Trophoblast cell (in vitro differentiated cells and primary cell): ENCODE results near the gene NOXA1.

ENCODE experiments used
- DNase-seq, 2 donors: peaks; one replicate each; pipeline ENCODE4 v3.0.0-alpha.2; 2016
- H2AFZ ChIP-seq: 2 replicates; pipeline ENCODE4 v1.6.1; 2013; ENCODE audit warnings: low read length, moderate library complexity, mild to moderate bottlenecking; ENCODE audit not compliant: insufficient read depth, poor library complexity
- H2AK5ac ChIP-seq: 2 replicates; pipeline ENCODE4 v1.6.1; 2013; ENCODE audit warnings: mild to moderate bottlenecking, low read length
- H2BK120ac ChIP-seq: 2 replicates; pipeline ENCODE4 v1.6.1; 2013; ENCODE audit warnings: low read length, mild to moderate bottlenecking, moderate library complexity; ENCODE audit not compliant: insufficient read depth, poor library complexity
- H2BK12ac ChIP-seq: 2 replicates; pipeline ENCODE4 v1.6.1; 2013; ENCODE audit warnings: mild to moderate bottlenecking, low read length, moderate library complexity
- H2BK5ac ChIP-seq: 2 replicates; pipeline ENCODE4 v1.6.1; 2013; ENCODE audit warnings: low read length, low read depth, moderate library complexity, mild to moderate bottlenecking; ENCODE audit not compliant: poor library complexity
- H3K14ac ChIP-seq: 2 replicates; pipeline ENCODE4 v1.6.1; 2013; ENCODE audit warnings: mild to moderate bottlenecking, low read length
- H3K18ac ChIP-seq: 2 replicates; pipeline ENCODE4 v1.6.1; 2013; ENCODE audit warnings: mild to moderate bottlenecking, low read length
- H3K23ac ChIP-seq: 2 replicates; pipeline ENCODE4 v1.6.1; 2013; ENCODE audit warnings: low read length
- H3K27ac ChIP-seq: 2 replicates; pipeline ENCODE4 v1.5.1; 2013; ENCODE audit warnings: low read depth, mild to moderate bottlenecking, inconsistent platforms, low read length, moderate library complexity
- H3K27me3 ChIP-seq: 2 replicates; pipeline ENCODE4 v1.6.1; 2013; ENCODE audit warnings: inconsistent platforms, mild to moderate bottlenecking, low read length, moderate library complexity; ENCODE audit not compliant: insufficient read depth
- H3K36me3 ChIP-seq, 2 experiments: 1 replicate in 1 of 2; 2 replicates in 1 of 2; pipeline ENCODE4 v1.6.1; 2013; ENCODE audit warnings: low read length in 2 of 2, mild to moderate bottlenecking in 2 of 2, moderate library complexity in 1 of 2; ENCODE audit not compliant: insufficient read depth in 2 of 2, control insufficient read depth in 1 of 2
- H3K4ac ChIP-seq: 2 replicates; pipeline ENCODE4 v1.6.1; 2013; ENCODE audit warnings: low read depth, mild to moderate bottlenecking, low read length, moderate library complexity
- H3K4me1 ChIP-seq, 2 experiments: 1 replicate in 1 of 2; 2 replicates in 1 of 2; pipeline ENCODE4 v1.6.1; 2013; ENCODE audit warnings: low read length in 2 of 2, mild to moderate bottlenecking in 2 of 2, moderate library complexity in 1 of 2; ENCODE audit not compliant: insufficient read depth in 2 of 2, control insufficient read depth in 1 of 2
- H3K4me2 ChIP-seq: 2 replicates; pipeline ENCODE4 v1.6.1; 2013; ENCODE audit warnings: inconsistent platforms, mild to moderate bottlenecking, low read length, moderate library complexity
- H3K4me3 ChIP-seq: 2 replicates; pipeline ENCODE4 v1.5.1; 2013; ENCODE audit warnings: mild to moderate bottlenecking, low read depth, low read length, inconsistent platforms
- H3K79me1 ChIP-seq: one replicate; pipeline ENCODE4 v1.6.1; 2013; ENCODE audit warnings: low read length
- H3K79me2 ChIP-seq: 2 replicates; pipeline ENCODE4 v1.6.1; 2013; ENCODE audit warnings: low read length, mild to moderate bottlenecking; ENCODE audit not compliant: control insufficient read depth, insufficient read depth, poor library complexity
- H3K9ac ChIP-seq: 2 replicates; pipeline ENCODE4 v1.6.1; 2013; ENCODE audit warnings: mild to moderate bottlenecking, low read length
- H3K9me3 ChIP-seq: 2 replicates; pipeline ENCODE4 v1.6.1; 2013; ENCODE audit warnings: low read depth, mild to moderate bottlenecking, control low read depth, inconsistent platforms, low read length; ENCODE audit not compliant: insufficient read depth
- H4K12ac ChIP-seq: 2 replicates; pipeline ENCODE4 v1.6.1; 2013; ENCODE audit warnings: low read depth, mild to moderate bottlenecking, low read length, moderate library complexity
- H4K8ac ChIP-seq: 2 replicates; pipeline ENCODE4 v1.6.1; 2013; ENCODE audit warnings: low read depth, mild to moderate bottlenecking, low read length, moderate library complexity
- H4K91ac ChIP-seq: one replicate; pipeline ENCODE4 v1.6.1; 2013; ENCODE audit warnings: low read depth, mild to moderate bottlenecking, low read length, moderate library complexity
- WGBS: extraction: QIAGEN DNeasy Blood & Tissue Kit; methylation state at CpG from one replicate; pipeline ENCODE4 v1.1.7; 2013; ENCODE audit warnings: missing lambda C conversion rate; ENCODE audit not compliant: insufficient read length, insufficient coverage; ENCODE audit errors: extremely low coverage; 5-methylcytosine and 5-hydroxymethylcytosine counted together

Gene NOXA1

DNA sequence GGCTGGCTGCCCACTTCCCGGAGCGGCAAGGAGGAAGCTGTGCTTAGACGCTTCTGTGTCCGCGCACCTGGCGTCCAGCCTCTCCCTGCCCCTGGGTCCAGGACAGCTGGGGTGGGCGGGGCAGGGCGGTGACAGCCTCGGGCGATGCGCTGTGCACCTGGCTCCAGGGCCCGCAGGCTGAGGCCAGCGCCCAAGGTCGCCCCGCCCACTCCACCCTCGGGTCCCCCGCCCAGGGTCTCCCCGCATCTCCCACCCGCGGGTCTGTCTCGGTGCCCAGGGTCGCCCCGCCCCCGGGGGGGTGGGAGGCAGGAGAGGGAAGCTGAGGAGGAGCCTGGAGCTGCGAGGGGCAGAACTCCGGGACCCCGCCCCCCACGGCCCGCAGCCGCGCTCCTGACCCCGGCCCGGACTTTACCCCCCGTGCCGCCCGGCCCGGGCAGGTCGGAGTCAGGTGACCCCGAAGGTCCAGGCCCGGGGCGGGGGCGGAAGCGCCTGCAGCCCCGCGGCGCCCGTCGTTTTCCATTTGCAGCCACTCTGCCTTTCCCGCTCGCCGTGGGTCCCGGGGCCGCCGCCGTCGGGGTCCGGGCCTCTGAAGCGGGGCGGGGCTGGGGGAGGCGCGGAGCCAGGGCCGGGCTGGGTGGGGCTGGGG lies 18.2 kb downstream of the NOXA1 start, which contains the start of gene ENTPD8:
Gene ENTPD8 (minus strand): TSS at position 69 of the 646 bp plus-strand sequence. CDS start 3,072 bp downstream, outside the sequence.
- DNase-seq, result peak; percentile 88 to 92
- Histone ChIP-seq H2AFZ (peak within 1 kb of the TSS; percentile 67), H3K4ac (no peak within 1 kb of the TSS), H3K36me3 (no peaks in the 10 kb centered on the region), H3K18ac (no peak within 1 kb of the TSS), H3K79me2 (no peaks in the 10 kb centered on the region), H3K23ac (no peak within 1 kb of the TSS), H3K4me3 (peak within 1 kb of the TSS; percentile 59), H3K14ac (no peak within 1 kb of the TSS), H3K9ac (no peak within 1 kb of the TSS), H3K79me1 (no peaks in the 10 kb centered on the region), H3K27me3 (no peaks in the 10 kb centered on the region), H3K27ac (no peak within 1 kb of the TSS), H2BK5ac (no peak within 1 kb of the TSS), H3K4me2 (peak within 1 kb of the TSS; percentile 85), H4K91ac (no peak within 1 kb of the TSS), H3K9me3 (peaks cover 3% of the 10 kb centered on the region), H2BK12ac (no peak within 1 kb of the TSS), H2BK120ac (no peak within 1 kb of the TSS), H3K4me1 (peaks cover 0 to 3% of the 10 kb centered on the region in 2 experiments), H2AK5ac (no peak within 1 kb of the TSS), H4K8ac (no peak within 1 kb of the TSS), H4K12ac (no peak within 1 kb of the TSS)
- WGBS, result no CpG with 5 or more reads among the region's 62 CpGs

DNA sequence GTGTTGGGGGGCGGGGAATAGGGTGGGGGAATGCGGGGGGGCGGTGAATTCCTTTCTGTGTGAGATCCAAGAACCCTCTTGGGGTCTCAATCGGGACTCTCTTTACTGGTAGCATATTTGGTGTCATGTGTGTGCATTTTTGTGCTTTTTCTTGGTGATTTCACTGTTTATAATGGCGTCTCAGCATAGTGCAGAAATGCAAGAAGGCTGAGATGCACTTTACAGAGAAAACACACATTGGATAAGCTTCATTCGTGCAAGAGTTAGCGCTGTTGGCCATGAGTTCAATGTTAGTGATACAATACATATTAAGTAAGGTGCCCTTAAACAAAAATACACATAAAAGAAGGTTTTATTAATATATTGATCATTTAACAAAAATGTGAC lies 18.7 kb downstream of the NOXA1 start:
- Histone ChIP-seq H3K4me3 (no peak overlapping the region), H3K14ac (no peak overlapping the region), H3K27ac (no peak overlapping the region), H4K91ac (no peak overlapping the region), H2AK5ac (no peak overlapping the region), H2BK120ac (no peak overlapping the region), H3K9me3 (peaks cover 3% of the 10 kb centered on the region), H3K4ac (no peak overlapping the region), H2BK12ac (no peak overlapping the region), H3K23ac (no peak overlapping the region), H4K8ac (no peak overlapping the region), H3K36me3 (no peaks in the 10 kb centered on the region), H3K4me2 (peak overlapping the region; percentile 40), H2BK5ac (no peak overlapping the region), H3K79me2 (no peaks in the 10 kb centered on the region), H2AFZ (no peak overlapping the region), H3K4me1 (peaks cover 0 to 3% of the 10 kb centered on the region in 2 experiments), H3K79me1 (no peaks in the 10 kb centered on the region), H4K12ac (no peak overlapping the region), H3K27me3 (no peaks in the 10 kb centered on the region), H3K9ac (no peak overlapping the region), H3K18ac (no peak overlapping the region)
- no CpG with 5 or more reads among the region's 7 CpGs for WGBS
- peak in 1 of 2 donors; percentile 50 for DNase-seq

DNA sequence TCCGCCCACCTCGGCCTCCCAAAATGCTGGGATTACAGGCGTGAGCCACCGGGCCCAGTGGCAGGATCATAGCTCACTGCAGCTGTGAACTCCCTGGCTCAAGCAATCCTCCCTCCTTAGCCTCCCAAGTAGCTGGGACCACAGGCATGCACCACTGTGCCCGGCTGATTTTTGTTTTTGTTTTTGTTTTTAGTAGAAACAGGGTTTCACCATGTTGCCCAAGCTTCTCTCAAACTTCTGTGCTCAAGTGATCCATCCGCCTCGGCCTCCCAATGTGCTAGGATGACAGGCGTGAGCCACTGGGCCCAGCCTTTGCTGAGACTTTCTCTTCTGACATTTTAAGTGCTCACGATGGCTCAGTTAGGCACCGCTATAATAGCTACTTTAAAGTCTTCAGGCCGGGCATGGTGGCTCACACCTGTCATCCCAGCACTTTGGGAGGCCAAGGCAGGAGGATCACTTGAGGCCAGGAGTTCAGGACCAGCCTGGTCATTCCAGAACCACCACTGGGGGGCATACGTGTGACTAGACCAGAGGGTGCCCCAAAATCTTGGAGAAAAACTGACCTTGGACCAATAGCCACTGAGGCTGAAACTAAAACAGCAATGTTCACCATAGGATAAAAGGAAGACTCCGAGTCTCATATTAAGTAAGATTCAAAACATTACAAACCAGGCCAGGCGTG lies 21.1 kb downstream of the NOXA1 start:
- no peak overlapping the region for H4K8ac ChIP-seq
- H2BK5ac ChIP-seq, result no peak overlapping the region
- no peak overlapping the region for H4K12ac ChIP-seq
- no peak overlapping the region for H3K4me2 ChIP-seq
- peaks cover 6% of the 10 kb centered on the region for H3K9me3 ChIP-seq
- H2AK5ac ChIP-seq, result no peak overlapping the region
- peaks cover 5 to 7% of the 10 kb centered on the region in 2 experiments for H3K36me3 ChIP-seq
- H2BK12ac ChIP-seq, result no peak overlapping the region
- no peak overlapping the region for H3K14ac ChIP-seq
- no peak for DNase-seq
- H3K27me3 ChIP-seq, result no peaks in the 10 kb centered on the region
- H2AFZ ChIP-seq, result no peak overlapping the region
- H3K9ac ChIP-seq, result no peak overlapping the region
- no peaks in the 10 kb centered on the region for H3K79me1 ChIP-seq
- H3K79me2 ChIP-seq, result no peaks in the 10 kb centered on the region
- H3K4me1 ChIP-seq, result peaks cover 0 to 3% of the 10 kb centered on the region in 2 experiments
- no peak overlapping the region for H3K27ac ChIP-seq
- WGBS, result no CpG with 5 or more reads among the region's 14 CpGs
- no peak overlapping the region for H2BK120ac ChIP-seq
- no peak overlapping the region for H3K4ac ChIP-seq
- H3K4me3 ChIP-seq, result no peak overlapping the region
- H3K23ac ChIP-seq, result no peak overlapping the region
- no peak overlapping the region for H4K91ac ChIP-seq
- H3K18ac ChIP-seq, result no peak overlapping the region

DNA sequence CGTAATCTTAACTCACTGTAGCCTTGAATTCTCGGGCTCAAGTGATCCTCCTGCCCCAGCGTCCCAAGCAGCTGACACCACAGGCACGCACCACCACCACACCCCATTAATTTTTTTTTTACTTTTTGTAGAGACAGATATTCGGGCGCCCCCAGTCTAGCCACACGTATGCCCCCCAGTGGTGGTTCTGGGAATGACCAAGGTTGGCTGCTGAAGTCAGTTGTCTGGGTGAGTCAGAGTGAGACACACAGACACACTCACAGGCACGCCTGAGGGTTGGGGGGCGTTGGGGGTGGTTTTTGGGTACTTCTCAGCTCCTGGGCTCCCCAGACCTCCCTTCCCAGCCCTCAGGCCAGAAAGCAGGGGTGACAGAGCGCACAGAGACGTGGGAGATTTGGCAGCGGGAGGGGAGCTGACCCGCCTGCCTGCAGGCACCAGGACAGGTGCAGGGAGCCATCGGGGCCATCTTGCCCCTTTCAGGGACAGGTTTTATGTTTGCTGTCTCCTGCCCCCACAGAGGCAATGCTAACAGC lies 22.1 kb downstream of the NOXA1 start:
- WGBS, result no CpG with 5 or more reads among the region's 14 CpGs
- DNase-seq, result peak; percentile 46 to 71

More for the DNA sequence above, 22.1 kb downstream of the NOXA1 start:
- Histone ChIP-seq H3K9ac (no peak overlapping the region), H4K8ac (no peak overlapping the region), H3K4me1 (peaks cover 0 to 3% of the 10 kb centered on the region in 2 experiments), H3K4ac (no peak overlapping the region), H3K36me3 (peaks cover 11% of the 10 kb centered on the region in 2 experiments), H4K12ac (no peak overlapping the region), H2BK5ac (no peak overlapping the region), H3K79me1 (no peaks in the 10 kb centered on the region), H2BK12ac (no peak overlapping the region), H2AK5ac (no peak overlapping the region), H3K4me2 (no peak overlapping the region), H3K9me3 (peaks cover 6% of the 10 kb centered on the region), H3K4me3 (no peak overlapping the region), H3K27me3 (no peaks in the 10 kb centered on the region), H3K27ac (no peak overlapping the region), H2BK120ac (no peak overlapping the region), H3K18ac (no peak overlapping the region), H3K14ac (no peak overlapping the region), H3K23ac (no peak overlapping the region), H3K79me2 (no peaks in the 10 kb centered on the region), H4K91ac (no peak overlapping the region), H2AFZ (no peak overlapping the region)
